ENCODE results near the gene ADAMTS17.

Gene ADAMTS17

GRCh38 chr15:100310041-100310405, 31.8 kb downstream of the ADAMTS17 start:
- Mint-ChIP-seq H3K4me3 (no peak overlapping the region), H3K27ac (no peak overlapping the region), H3K36me3 (no peaks in the 10 kb centered on the region), H3K9me3 (peaks cover 4% of the 10 kb centered on the region), H3K27me3 (peaks cover 7% of the 10 kb centered on the region), H3K4me1 (no peaks in the 10 kb centered on the region)
- no peak for DNase-seq (ENCODE audit: low spot score in 2 of 2)
- no peak for ATAC-seq (ENCODE audit: low read depth)

DNA sequence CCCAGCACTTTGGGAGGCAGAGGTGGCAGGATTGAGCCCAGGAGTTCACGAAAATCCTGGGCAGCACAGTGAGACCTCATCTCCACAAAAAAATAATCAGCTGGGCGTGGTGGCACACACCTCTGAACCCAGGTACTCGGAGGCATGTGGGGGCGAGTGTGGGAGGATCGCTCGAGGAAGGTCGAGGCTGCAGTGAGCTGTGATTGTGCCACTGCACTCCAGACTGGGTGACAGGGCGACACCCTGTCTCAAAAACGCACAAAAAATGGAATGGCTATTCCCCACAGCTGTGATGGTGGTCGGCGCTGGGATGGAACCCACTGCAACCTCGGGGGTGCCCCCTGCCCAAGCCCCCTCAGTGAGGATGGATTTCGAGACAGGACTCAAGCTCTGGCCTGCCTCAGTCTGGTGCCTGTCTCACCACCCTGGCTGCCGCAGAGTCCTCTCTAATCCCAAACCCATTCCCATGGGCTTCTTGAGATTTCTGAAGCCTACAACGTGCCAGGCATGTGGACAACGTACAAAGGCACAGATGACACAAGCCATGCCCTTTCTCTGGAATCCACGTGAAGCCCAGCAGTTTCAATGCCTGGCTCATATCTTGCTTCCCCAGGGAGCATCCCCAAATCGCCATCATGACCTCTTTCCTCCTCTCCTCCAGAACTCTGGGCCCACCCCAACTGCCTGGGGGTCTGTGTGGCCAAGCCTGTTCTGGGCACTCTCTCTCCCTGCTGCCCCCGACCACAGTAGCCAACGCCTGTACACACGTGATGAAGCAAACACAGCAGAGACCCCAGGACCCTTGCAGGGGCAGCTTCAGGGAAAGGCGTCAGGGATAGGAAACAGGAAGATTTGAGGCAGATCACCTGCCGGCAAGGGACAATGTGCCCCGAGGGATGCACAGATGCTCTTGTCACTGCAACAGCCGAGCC, 32.4 kb downstream of the ADAMTS17 start:
- Mint-ChIP-seq H3K36me3 (no peaks in the 10 kb centered on the region), H3K27ac (no peak overlapping the region), H3K4me1 (no peaks in the 10 kb centered on the region), H3K4me3 (no peak overlapping the region), H3K9me3 (peaks cover 4% of the 10 kb centered on the region), H3K27me3 (peaks cover 7% of the 10 kb centered on the region)
- ATAC-seq (ENCODE audit: low read depth) (no peak), DNase-seq (ENCODE audit: low spot score in 2 of 2) (no peak)

- Mint-ChIP-seq H3K27me3 (peaks cover 7% of the 10 kb centered on the region), H3K27ac (no peak overlapping the region), H3K4me3 (no peak overlapping the region)
Observed at GRCh38 chr15:100308608-100309007, 33.2 kb downstream of the ADAMTS17 start.

DNA sequence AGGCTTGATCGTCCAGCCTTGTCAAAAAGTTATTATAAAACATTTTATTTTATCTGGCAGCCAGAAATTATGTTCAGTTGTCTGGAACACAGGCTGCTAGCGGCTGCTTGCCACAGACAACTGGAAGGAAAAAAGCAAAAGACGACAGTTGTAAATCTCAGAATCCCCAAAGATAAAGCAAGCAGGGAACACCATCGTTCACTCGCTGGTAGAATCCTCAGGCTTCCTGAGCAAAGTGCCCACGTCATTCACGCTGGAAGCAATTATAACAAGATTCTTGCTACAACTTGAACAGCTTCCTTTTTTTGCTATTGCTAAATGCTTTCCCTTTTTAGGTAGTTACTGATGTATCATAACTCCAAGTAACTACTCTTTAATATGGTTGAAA, 33.6 kb downstream of the ADAMTS17 start:
- Mint-ChIP-seq H3K9me3 (peaks cover 4% of the 10 kb centered on the region), H3K27ac (no peak overlapping the region), H3K27me3 (peaks cover 5% of the 10 kb centered on the region), H3K4me3 (no peak overlapping the region), H3K36me3 (no peaks in the 10 kb centered on the region), H3K4me1 (no peaks in the 10 kb centered on the region)
- ATAC-seq (ENCODE audit: low read depth) (no peak), DNase-seq (ENCODE audit: low spot score in 2 of 2) (no peak)

More at GRCh38 chr15:100308608-100309007, 33.2 kb downstream of the ADAMTS17 start:
- H3K36me3 Mint-ChIP-seq = no peaks in the 10 kb centered on the region
- peaks cover 4% of the 10 kb centered on the region for H3K9me3 Mint-ChIP-seq
- ATAC-seq (ENCODE audit: low read depth) = no peak
- no peaks in the 10 kb centered on the region for H3K4me1 Mint-ChIP-seq
- DNase-seq (ENCODE audit: low spot score in 2 of 2) = no peak

GRCh38 chr15:100307241-100308212, 34.2 kb downstream of the ADAMTS17 start:
- Mint-ChIP-seq H3K4me1 (no peaks in the 10 kb centered on the region), H3K27ac (no peak overlapping the region), H3K27me3 (peaks cover 5% of the 10 kb centered on the region), H3K36me3 (no peaks in the 10 kb centered on the region), H3K4me3 (no peak overlapping the region), H3K9me3 (peaks cover 4% of the 10 kb centered on the region)
- ATAC-seq (ENCODE audit: low read depth) = no peak
- no peak for DNase-seq (ENCODE audit: low spot score in 2 of 2)

GRCh38 chr15:100306098-100306497, 35.7 kb downstream of the ADAMTS17 start:
- H3K4me3 Mint-ChIP-seq = no peak overlapping the region
- peaks cover 5% of the 10 kb centered on the region for H3K27me3 Mint-ChIP-seq
- ATAC-seq (ENCODE audit: low read depth) (no peak), DNase-seq (ENCODE audit: low spot score in 2 of 2) (no peak)
- no peak overlapping the region for H3K27ac Mint-ChIP-seq
- H3K9me3 Mint-ChIP-seq = peaks cover 3% of the 10 kb centered on the region
- no peaks in the 10 kb centered on the region for H3K4me1 Mint-ChIP-seq
- no peaks in the 10 kb centered on the region for H3K36me3 Mint-ChIP-seq

DNA sequence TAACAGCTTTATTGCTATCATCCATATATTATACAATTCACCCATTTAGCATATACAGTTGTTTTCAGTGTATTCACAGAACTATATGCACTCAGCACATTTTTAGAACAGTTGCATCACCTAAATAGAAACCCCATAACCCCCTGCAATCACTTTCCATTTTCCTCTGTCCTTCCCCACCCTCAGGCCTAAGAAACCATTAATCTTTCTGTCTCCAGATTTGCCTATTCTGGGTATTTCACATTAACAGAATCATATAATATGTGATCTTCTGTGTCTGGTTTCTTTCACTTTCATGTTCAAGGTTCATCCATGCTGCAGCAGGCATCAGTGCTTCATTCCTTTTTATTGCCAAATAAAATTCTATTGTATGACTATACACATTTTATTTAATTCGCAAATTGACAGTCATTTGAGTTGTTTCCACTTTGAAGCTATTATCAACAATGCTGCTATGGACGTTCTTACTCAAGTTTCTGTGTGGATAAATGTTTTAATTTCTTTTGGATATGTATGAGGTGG, 39.8 kb downstream of the ADAMTS17 start:
- Mint-ChIP-seq H3K4me3 (no peak overlapping the region), H3K4me1 (no peaks in the 10 kb centered on the region), H3K27me3 (peaks cover 1% of the 10 kb centered on the region), H3K9me3 (peaks cover 14% of the 10 kb centered on the region), H3K36me3 (no peaks in the 10 kb centered on the region), H3K27ac (no peak overlapping the region)
- DNase-seq (ENCODE audit: low spot score in 2 of 2) = no peak
- no peak for ATAC-seq (ENCODE audit: low read depth)

GRCh38 chr15:100298257-100298656, 43.5 kb downstream of the ADAMTS17 start:
- ATAC-seq (ENCODE audit: low read depth) = no peak
- H3K36me3 Mint-ChIP-seq = peaks cover 4% of the 10 kb centered on the region
- no peaks in the 10 kb centered on the region for H3K4me1 Mint-ChIP-seq
- no peak overlapping the region for H3K4me3 Mint-ChIP-seq
- peaks cover 6% of the 10 kb centered on the region for H3K27me3 Mint-ChIP-seq
- no peak overlapping the region for H3K27ac Mint-ChIP-seq
- no peak for DNase-seq (ENCODE audit: low spot score in 2 of 2)
- H3K9me3 Mint-ChIP-seq = peaks cover 21% of the 10 kb centered on the region

- Mint-ChIP-seq H3K36me3 (peaks cover 4% of the 10 kb centered on the region), H3K9me3 (peaks cover 21% of the 10 kb centered on the region), H3K4me3 (no peak overlapping the region), H3K27me3 (peaks cover 6% of the 10 kb centered on the region), H3K27ac (no peak overlapping the region), H3K4me1 (no peaks in the 10 kb centered on the region)
- DNase-seq (ENCODE audit: low spot score in 2 of 2) (no peak), ATAC-seq (ENCODE audit: low read depth) (no peak)
Observed at GRCh38 chr15:100297812-100298211, 44.0 kb downstream of the ADAMTS17 start.

DNA sequence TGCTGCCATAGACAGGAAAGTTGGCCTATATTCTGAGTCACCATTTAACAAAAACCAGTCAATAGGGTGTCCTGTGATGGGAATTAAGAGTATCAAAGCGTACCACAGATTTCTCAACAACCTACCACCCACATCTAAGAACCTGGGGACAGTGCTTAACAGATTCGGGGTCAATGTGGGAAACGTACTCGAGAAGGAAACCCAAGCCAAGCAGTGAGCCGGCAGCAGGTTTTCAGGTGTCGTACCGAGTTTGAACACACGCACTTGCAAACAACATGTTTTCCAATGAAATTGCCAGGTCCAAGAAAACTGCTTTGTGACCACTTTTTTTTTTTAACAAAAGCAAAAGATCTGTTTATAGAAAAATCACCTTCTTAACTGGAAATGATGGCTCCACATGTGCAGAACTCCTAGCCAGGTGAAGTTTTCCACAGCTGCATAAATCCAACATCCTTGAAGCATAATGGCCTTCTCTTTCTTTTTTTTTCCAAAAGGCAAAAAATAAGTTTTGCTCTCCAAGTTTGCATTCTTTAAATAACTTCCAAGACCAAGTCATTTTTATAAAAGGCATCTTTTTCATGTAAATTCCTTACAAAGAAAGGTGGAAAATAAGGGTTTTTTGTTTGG, 45.7 kb downstream of the ADAMTS17 start:
- Mint-ChIP-seq H3K27ac (no peak overlapping the region), H3K27me3 (peaks cover 6% of the 10 kb centered on the region), H3K36me3 (peaks cover 4% of the 10 kb centered on the region), H3K4me1 (no peaks in the 10 kb centered on the region), H3K9me3 (peaks cover 17% of the 10 kb centered on the region), H3K4me3 (no peak overlapping the region)
- ATAC-seq (ENCODE audit: low read depth) = no peak
- no peak for DNase-seq (ENCODE audit: low spot score in 2 of 2)

- DNase-seq (ENCODE audit: low spot score in 2 of 2) = no peak
- Mint-ChIP-seq H3K4me1 (no peaks in the 10 kb centered on the region), H3K27me3 (peaks cover 5% of the 10 kb centered on the region), H3K4me3 (no peak overlapping the region), H3K9me3 (peaks cover 11% of the 10 kb centered on the region), H3K36me3 (peaks cover 4% of the 10 kb centered on the region), H3K27ac (no peak overlapping the region)
- no peak for ATAC-seq (ENCODE audit: low read depth)
Observed at GRCh38 chr15:100292010-100292409, 49.8 kb downstream of the ADAMTS17 start.

DNA sequence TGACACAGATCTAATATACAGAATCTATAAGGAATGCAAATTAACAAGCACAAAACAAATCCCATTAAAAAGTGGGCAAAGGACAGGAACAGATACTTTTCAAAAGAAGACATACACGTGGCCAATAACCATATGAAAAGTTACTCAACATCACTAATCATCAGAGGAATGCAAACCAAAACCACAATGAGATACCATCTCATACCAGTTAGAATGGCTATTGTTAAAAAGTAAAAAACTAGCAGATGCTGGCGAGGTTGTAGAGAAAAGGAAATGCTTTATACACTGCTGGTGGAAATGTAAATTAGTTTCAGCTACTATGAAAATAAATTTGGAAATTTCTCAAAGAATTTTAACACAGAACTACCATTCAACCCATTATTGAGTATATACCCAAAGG, 50.7 kb downstream of the ADAMTS17 start:
- Mint-ChIP-seq H3K4me1 (no peaks in the 10 kb centered on the region), H3K4me3 (no peak overlapping the region), H3K9me3 (peaks cover 10% of the 10 kb centered on the region), H3K27me3 (peaks cover 2% of the 10 kb centered on the region), H3K27ac (no peak overlapping the region), H3K36me3 (peaks cover 4% of the 10 kb centered on the region)
- DNase-seq (ENCODE audit: low spot score in 2 of 2) (no peak), ATAC-seq (ENCODE audit: low read depth) (no peak)

GRCh38 chr15:100285641-100286295, 56.0 kb downstream of the ADAMTS17 start:
- Mint-ChIP-seq H3K9me3 (peaks cover 4% of the 10 kb centered on the region), H3K27me3 (no peaks in the 10 kb centered on the region), H3K4me3 (no peak overlapping the region), H3K36me3 (no peaks in the 10 kb centered on the region), H3K4me1 (no peaks in the 10 kb centered on the region), H3K27ac (no peak overlapping the region)
- no peak for ATAC-seq (ENCODE audit: low read depth)
- no peak for DNase-seq (ENCODE audit: low spot score in 2 of 2)
